Activated T-helper 1 cell treated with anti-CD3 and anti-CD28 coated beads, Interleukin-2, amount 50 U/mL, for 16 hours (primary cell): ENCODE data around the gene CSF3R.
A peak's percentile ranks its signal among the peaks of the same experiment; 100 is the strongest.

Source experiments
- DNase-seq, 2 donors: peaks; one replicate each; pipeline ENCODE4 v3.0.0-alpha.2; 2020; ENCODE audit warnings: low read depth in 1 of 2, low spot score in 1 of 2

CSF3R gene

GRCh38 chr1:36482724-36483388 lies at the start of gene CSF3R:
Gene CSF3R, minus strand, starts transcription at chr1:36482913. Its CDS starts 3,417 bp downstream, at chr1:36479496.
- no peak for DNase-seq

- DNase-seq, result no peak
These were observed 49.1 kb upstream of the CSF3R start for GRCh38 chr1:36531833-36532232.

- DNase-seq, result no peak
These were observed 48.1 kb upstream of the CSF3R start for GRCh38 chr1:36530791-36531190.

DNA sequence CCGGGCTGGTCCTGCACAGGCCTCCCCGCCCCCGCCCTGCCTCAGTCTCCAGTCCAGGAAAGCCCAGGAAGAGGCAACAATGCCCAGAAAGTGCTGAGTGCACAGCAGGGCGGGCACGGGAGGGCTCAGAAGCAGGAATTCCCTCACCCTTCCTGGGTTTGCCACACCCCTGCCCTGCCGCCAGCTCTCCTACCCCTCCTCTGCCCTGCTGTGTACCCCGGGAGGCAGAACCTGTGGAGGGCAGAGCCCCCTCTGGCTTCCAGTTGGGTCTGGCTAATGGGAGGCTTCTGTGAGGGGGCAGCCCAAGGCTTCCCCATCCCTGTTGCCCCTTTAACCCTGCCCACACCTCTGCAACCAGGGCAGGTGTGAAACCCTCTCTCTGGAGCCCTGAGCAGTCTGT lies 47.5 kb upstream of the CSF3R start:
- no peak for DNase-seq

GRCh38 chr1:36529769-36530260 lies 47.1 kb upstream of the CSF3R start:
- no peak for DNase-seq

DNA sequence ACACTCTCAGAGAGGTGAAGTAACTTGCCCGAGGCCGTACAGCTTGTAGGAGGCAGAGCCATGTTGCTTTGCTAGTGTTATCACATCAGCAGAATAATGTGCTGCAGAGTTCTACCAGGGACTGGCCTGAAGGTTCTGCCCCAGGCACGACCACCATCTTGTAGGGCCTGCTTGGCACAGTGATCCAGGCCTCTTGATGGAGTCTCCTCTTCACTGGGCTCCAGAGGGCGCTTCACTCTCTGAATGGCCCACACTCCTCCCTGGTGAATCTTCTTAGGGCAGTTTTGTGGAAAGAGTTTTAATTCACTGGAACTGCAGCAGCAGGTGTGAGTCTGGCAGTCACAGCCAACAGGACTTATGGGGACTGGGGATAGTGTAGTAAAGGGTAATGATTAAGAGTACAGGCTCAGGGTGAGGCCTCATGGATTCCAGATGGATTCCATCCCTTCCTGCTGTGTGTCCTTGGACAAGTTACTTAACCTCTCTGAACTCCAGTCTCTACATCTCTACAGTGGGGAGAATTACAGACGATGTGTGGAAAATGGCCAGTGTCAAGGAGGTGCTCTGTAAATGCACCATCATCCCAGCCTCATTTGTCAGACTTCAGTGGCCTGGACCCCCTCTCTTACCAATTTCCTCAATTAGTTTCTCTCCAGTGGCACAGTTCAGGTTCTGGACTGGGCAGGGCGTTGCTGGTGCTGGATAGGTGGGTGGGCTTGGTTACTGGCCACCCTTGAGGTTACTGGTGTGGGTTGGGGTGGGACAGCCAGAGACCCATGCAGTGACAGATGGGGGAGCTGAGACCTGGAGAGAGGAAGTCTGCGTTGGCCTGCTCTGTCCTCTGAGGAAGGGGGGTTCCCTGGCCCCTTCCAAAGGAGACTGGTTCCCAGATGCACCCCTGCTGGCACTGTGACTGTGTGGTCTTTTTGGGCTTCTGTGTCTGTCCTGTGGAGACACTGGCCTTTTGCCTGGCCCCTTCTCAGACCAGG lies 45.9 kb upstream of the CSF3R start:
- no peak for DNase-seq

- DNase-seq, result no peak
These were observed 42.5 kb upstream of the CSF3R start for GRCh38 chr1:36525166-36525565.

GRCh38 chr1:36524359-36525062 lies 41.8 kb upstream of the CSF3R start:
- DNase-seq, result no peak

DNA sequence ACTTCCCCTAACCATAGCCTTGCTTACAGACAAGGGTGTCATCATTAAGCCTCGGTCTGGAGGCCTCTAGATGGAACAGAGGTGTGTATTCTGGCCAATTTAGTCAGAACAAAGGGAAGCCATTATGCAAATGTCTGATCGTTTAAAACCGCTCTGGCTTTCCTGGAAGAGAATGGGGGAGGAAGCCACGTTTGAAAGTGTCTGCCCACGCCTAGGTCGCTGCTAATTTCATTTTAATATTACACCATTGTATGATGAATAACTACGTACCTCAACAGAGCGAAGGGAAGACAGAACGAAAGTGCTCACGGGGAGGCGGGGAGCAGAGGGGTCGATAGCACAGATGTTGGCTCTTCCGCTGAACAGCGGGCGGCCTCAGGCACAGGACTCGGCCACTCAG lies 41.1 kb upstream of the CSF3R start:
- DNase-seq, result peak in 1 of 2 donors; percentile 11

DNA sequence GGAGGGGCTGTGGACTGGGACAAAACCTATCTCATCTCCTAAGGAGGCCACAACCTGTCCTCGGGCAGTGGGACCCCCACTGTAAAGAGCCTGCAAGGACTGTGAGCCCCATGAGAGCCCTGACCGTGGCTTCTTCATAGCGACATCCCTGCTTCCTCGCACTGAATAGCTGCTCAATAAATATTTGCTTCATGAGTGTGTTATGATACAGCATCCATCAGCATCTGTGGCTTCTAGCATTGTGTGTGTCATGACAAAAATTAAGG lies 40.5 kb upstream of the CSF3R start:
- DNase-seq, result no peak

DNA sequence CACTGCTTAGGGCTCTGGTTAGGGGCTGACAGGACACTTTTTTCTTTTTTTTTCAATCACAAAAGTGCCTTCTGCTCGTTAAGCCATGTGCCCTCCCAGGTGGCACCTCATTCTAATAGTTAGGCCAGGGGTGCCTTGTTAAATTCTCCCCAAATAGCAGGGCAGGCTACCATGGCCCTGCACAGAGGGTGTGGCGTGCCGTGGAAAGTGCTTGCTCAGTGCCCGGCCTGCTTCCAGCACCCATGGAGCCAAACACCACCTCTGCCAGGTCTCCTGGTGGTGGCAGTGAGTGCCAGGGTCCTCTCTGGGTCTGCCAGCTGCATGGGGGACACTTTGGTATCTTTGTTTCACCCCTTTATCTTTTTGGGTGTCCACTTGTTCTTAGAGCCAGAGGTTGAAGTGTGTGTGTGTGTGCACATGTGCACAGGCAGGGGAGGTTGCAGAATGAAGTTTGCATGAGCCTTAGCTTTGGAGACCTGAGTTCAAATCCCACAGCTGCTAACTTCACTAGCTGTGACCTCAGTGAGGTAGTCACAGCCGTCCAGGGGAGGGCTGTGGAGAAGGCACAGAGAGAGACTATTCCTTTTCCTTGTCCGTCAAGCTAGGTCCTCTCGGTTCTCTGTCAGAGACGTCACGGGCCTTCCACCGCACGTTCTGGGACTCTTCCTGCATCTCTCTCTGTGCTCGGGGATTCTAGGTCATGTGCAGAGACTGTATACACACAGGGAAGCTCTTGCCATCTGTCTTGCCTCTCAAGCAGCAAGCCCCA lies 39.9 kb upstream of the CSF3R start:
- no peak for DNase-seq

DNA sequence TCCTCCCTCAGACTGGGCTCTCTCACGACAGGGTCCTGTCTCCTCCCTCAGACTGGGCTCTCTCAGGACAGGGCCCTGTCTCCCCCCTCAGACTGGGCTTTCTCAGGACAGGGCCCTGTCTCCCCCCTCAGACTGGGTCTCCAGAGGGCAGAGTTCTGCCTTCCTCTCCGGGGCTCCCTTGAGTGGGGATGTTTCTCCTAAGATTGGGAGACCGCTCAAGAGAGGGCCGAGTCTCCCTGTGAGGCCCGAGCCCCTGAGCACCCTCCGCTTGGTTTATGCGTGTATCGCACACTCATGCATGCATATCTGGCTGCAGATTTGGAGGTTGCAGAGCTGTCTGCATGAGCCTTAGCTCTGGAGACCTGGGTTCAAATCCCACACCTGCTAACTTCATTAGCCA lies 39.3 kb upstream of the CSF3R start:
- no peak for DNase-seq

DNA sequence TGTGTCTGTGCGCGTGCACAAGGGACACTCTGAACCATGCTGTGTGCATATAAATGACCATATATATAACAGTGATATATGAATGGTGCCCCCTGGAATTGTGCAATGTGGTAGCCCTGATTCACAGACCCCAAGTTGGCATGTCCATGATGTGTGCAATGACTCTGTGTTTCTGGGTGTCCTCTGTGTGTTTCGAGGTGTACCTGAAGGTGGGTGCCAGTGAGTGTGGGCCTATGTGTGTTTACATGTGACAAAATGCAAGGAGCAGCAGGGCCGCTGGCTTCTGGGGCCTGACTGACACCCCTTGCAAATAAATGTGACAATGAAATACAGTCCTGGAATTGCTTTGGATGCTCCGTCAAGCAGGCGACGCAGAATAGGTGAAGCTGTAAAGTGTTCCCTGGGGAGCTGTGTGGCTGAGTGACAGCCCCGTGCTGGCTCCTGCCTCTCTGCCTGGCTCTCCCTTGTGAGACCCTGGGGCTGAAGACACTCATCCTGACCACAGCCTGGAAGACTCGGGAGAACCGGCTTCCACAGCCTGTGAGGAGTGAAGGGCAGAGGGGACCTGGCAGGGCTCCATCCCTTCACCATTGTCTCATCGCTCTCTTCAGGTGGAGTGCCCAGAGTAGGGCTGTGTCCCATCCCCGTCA lies 38.2 kb upstream of the CSF3R start:
- no peak for DNase-seq

- no peak for DNase-seq
These were observed 37.3 kb upstream of the CSF3R start for GRCh38 chr1:36520056-36520455.

- no peak for DNase-seq
These were observed 34.5 kb upstream of the CSF3R start for GRCh38 chr1:36517011-36517771.

- DNase-seq, result peak in 1 of 2 donors; percentile 11
These were observed 33.8 kb upstream of the CSF3R start for GRCh38 chr1:36516372-36517010.

- no peak for DNase-seq
These were observed 32.8 kb upstream of the CSF3R start for GRCh38 chr1:36515315-36516138.

DNA sequence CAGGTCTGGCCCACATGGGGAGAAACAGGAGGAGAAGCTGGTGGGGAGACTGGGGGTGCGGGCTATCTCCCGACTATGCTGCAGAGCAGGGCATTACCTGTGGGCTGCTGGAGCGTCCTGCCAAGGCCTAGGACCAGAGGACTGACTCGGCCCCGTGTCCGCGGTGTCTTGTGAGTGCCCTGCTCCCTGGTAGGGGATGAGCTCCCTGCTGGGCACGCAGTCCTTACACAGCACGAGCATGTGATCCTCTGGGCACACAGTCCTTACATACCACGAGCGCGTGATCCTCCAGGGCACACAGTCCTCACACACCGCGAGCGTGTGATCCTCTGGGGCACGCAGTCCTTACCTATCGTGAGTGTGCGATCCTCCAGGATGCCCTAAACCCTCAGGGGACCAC lies 31.8 kb upstream of the CSF3R start:
- DNase-seq, result no peak
